Erythroblast (primary cell): Measurements from ENCODE around the gene TFDP1.

Experiments
- GATA1 ChIP-seq: IDR thresholded peaks from 2 replicates; pipeline ENCODE4 v1.6.1; 2011; ENCODE audit warnings: low read depth, mild to moderate bottlenecking, control low read depth, low read length, moderate library complexity
- POLR2A ChIP-seq: IDR thresholded peaks from 2 replicates; pipeline ENCODE4 v1.6.1; 2011; ENCODE audit warnings: mild to moderate bottlenecking, low read length

DNA sequence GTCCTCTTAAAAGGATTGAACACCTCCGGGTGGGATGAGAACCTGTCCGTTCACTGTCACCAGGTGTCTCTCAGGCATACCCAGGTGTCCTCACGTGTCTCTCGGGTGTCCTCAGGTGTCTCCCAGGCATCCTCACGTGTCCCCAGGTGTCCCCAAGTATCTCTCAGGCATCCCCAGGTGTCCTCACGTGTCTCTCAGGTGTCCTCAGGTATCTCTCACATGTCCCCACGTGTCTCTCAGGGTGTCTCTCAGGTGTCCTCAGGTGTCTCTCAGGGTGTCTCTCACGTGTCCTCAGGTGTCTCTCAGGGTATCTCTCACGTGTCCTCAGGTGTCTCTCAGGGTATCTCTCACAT is 39.7 kb downstream of the TFDP1 start:
- TF ChIP-seq POLR2A = no peak
- TF ChIP-seq GATA1 = no peak
